Activated CD4-positive, alpha-beta T cell treated with anti-CD3 and anti-CD28 coated beads, Interleukin-2, amount 50 U/mL, for 1 hour (primary cell): Measurements from ENCODE around the gene NUP153.
"Not testable (repeated sequence)": the region's sequence is repeated elsewhere in the genome, so short reads cannot be mapped to it uniquely, and the experiment has no call there.

Experiments
- DNase-seq: peaks from one replicate; pipeline ENCODE4 v3.0.0-alpha.2; 2020

NUP153 gene

GRCh38 chr6:17712576-17712975 lies 5.9 kb upstream of the NUP153 start:
- DNase-seq: no peak

DNA sequence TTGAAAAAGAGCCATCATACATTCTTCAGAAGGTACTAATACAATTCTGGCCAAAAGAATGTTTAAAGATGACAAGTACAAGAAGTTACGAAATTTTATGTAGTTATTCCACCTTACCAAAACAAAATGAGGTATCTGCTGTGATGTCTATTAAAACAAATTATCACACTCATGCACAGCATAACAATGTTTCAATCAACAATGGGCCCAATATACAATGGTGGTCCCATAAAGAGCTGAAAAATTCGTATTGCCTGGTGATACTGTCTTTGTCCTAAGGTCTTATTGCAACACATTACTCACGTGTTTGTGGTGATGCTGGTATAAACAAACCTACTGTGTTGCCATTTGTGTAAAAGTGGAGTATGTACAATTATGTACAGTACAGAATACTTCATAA lies 3.6 kb upstream of the NUP153 start:
- no peak for DNase-seq

DNA sequence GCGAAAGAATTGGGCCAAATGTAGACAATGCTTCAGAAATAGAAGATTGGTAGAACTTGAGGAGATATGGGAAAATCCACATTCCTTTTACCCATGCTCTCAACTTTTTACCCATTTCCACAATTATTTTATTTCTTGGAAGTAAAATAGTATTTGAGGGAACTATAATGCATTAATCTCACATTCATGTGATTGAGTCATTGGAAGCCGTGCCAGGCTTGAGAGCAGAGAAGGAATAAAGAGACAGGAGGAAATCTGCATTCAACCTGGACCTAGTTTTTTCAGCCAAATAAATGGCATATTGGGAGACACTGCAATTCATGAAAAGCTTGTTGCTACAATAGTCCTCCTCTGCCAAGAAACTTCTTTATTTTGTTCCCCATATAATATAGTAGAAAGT lies 2.8 kb upstream of the NUP153 start:
- DNase-seq: no peak

DNA sequence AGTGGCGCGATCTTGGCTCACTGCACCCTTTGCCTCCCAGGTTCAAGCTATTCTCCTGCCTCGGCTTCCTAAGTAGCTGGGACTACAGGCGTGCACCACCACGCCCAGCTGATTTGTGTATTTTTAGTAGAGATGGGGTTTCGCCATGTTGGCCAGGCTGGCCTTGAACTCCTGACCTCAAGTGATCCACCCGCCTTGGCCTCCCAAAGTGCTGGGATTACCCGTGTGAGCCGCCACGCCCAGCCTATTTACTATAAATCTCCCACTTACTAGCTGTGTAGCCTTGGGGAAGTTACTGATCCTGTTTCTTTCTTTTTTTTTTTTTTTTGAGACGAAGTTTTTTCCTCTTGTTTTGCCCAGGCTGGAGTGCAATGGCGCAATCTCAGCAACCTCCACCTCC lies 1.3 kb upstream of the NUP153 start:
- DNase-seq: not testable (repeated sequence)

DNA sequence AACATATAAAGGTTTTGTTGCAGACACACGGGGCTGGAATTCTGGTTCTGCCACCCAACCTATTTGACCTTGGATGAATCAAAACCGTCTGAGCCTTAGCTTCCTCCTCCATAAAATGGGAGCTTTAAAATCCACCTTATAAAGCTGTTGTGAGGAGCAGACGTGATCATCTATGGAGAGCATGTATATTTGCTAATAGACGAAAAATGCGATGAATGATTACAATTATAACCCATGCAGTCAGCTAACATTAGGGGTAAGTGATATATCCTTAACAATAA lies 586 bp upstream of the NUP153 start:
- DNase-seq: no peak

DNA sequence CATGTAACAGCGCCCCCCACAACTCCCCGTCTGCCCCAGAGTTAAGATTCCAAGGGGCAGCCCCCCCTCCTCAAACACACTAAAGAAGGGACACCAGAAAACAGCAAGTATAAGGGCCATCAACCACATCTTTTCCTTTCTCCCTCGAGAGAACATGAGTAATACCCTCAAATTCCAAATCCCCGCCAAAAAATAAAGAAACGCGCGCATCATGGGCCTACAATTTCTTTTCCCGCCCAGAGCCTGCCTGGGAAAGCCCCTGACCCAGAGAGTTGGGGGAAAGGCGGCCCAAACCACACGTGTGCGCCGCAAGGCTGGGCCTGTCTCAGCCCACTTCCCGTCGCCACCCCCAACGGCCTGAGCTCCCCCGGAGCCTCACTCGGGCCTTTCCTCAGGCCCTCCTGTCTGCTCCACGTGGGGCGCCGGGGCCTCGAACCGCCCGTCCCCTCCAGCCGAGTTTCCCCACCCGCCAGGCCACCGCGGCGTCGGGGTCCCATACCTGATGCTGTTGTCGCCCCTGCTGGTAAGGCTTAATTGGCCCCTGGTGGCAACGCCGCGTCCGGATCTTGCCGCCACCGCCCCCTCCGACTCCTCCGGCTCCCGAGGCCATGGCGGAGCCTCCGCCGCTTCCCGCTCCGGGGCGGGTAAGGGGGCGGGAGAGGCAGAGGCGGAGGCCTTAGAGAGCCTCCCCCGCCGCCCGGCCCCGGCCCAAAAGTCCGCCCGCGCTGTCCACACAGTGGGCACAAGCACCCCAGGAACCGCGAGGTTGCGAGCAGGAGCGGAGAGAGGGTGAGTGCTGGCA lies 746 bp downstream of the NUP153 start:
- DNase-seq: peak; percentile 77

DNA sequence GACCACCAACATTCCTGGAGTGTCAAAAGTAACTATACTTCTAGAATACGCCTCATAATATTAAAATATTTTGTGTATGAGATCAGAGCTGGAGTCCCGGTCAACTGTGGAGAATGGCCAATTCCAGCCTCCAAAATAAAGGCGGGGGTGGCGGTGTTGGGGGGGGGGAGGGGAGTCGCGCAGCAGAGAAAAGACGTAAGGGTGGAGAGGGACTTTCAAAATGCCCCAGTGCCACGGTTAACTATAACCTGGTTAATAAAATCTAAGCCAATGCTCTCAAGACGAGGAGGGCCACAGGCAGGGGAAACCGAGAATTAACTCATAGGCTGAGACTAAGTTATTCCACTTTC lies 1.3 kb downstream of the NUP153 start:
- DNase-seq: no peak

GRCh38 chr6:17703256-17703694 lies 3.5 kb downstream of the NUP153 start:
- no peak for DNase-seq

GRCh38 chr6:17700421-17701416 lies 6.0 kb downstream of the NUP153 start:
- no peak for DNase-seq

- DNase-seq: no peak
Observed at GRCh38 chr6:17691925-17692538, 14.7 kb downstream of the NUP153 start.

DNA sequence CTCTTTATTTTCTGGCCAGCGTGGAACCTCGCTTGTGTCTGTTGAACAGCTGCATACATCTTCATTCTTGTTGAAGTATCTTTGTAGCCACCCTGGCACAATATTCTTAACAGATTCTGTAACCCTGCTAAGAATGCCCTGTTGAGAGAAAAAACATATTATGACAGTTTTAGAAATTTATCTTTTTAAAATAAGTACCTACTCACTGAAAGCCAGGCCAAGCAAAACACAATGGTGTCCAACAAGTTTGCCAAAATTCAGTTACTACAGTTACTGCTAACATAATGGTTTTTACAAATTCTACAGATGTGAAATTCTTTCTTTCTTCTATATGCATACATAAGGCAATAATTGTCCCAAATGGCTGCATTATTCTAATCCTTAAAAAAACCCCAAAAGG lies 18.2 kb downstream of the NUP153 start:
- DNase-seq: no peak

- DNase-seq: no peak
Observed at GRCh38 chr6:17687136-17687535, 19.6 kb downstream of the NUP153 start.

DNA sequence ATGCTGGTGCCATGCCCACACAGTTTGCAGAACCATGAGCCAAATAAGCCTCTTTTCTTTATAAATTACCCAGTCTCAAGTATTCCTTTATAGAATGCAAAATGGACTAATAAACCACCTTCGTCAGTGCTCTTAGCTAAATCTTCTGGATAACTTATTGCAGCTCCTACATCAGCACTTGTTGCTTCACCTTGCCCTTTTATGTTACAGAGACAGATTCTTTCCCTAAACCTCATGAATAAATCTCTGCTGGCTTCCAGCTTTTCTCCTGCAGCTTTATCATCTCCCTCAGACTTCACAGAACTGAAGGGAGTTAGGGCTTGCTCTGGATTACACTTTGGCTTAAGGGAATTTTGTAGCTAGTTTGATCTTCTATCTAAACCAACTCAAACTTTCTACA lies 22.6 kb downstream of the NUP153 start:
- no peak for DNase-seq

DNA sequence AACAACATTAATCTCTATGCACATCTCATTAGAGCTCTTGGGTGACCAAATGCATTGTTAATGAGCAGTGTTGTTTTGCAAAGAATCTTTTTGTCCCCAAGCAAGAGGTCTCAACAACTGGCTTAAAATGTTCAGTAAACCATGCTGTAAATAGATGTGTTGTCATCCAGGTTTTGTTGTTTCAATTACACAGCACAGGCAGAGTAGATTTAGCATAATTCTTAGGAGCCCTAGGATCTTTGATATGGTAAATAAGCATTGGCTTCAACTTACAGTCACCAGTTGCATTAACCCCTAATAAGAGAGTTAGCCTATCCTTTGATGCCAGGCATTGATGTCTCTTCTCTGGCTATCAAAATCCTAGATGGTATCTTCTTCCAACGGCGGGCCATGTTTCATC lies 23.3 kb downstream of the NUP153 start:
- no peak for DNase-seq

DNA sequence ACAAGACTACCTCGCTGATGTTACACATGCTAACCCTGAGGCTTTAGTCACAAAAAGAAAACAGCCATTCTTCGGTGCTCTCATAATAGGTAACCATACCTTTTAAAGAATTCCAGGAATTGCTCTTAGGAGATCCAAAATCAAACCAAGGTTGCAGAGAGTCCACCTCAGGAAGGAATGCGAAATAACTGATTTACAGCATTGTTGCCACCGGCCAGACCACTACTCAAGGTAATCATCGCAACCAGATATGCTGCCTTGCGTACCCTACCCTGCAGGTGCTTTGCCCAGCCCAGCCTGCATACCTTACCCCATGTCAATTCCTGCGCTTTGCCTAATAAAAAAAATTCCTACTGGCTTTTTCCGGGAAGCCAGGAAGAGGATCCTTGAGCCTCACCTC lies 27.0 kb downstream of the NUP153 start:
- no peak for DNase-seq

DNA sequence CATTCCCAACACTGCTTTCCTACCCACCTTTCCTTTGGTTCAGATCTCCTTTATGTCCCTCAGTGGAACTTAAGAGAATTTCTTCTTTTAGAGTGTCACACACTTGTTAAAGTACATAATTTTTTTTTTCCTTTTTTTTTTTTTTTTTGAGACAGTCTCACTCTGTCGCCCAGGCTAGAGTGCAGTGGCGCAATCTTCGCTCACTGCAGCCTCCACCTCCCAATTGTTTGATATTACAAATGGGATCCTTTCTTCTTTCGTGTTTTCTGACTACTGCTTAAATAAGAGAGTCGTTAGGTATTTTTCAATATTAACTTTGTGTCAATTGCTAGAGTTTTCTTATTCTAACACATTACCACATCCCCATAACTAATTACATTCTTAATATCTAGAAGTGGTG lies 29.1 kb downstream of the NUP153 start:
- no peak for DNase-seq

- DNase-seq: no peak
Observed at GRCh38 chr6:17673543-17674254, 33.0 kb downstream of the NUP153 start.

DNA sequence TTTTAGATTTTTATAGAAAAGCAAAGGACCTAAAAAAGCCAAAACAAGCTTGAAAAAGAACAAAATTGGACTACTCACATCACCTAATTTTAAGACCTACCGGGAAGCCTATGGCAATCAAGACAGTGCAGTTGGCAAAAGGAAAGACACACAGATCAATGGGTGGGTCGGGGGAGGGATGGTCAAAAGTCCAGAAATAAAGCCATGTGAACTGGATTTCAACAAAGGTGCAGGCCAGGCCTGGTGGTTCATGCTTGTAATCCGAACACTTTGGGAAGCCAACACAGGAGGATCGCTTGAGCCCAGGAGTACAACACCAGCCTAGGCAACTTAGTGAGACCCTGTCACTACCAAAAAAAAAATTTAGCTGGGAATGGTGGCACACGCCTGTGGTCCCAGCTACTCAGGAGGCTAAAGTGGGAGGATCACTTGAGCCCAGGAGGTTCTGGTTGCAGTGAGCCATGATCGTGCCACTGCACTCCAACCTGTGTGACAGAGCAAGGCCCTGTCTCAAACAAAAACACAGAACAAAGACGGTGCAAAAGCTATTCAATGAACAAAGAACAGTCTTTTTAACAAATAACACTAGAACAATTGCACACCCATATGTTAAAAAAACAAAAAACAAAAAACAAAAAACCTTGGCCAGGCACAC lies 34.5 kb downstream of the NUP153 start:
- no peak for DNase-seq

DNA sequence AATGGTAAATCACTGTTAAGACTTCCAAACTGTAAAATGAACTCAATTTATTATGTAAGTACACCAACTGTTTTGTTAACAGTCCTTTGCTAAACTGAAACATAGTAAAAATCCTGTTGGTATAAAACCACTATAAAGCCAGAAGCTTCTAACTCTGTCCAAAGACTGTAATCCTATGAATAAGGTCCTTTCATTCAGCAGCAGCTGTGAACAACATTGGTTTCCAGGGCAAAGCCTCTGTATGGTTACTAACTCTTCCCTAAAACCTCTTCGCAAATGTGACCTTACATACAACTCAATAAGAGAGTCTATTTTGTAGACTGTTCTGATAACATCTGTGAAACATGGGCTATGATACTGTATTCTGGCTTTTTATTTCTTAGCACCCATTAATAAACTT lies 40.1 kb downstream of the NUP153 start:
- DNase-seq: no peak

DNA sequence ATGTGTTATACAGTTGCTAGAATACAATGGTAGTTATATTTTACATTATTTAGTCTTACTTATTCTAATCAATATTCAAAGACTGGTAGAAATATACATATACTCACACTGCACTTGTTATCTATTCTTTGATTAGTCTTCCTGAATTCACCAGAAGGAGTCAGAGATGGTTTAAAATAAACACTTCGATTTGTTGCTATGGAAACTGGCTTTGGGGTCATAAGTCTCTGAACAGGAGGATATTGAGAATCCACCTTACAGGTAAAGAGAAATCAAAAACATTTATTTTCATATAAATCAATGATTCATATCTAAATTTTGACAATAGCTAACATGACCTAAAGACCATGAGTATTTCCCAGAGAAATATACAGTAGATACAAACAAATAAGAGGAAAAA lies 41.6 kb downstream of the NUP153 start:
- DNase-seq: no peak

DNA sequence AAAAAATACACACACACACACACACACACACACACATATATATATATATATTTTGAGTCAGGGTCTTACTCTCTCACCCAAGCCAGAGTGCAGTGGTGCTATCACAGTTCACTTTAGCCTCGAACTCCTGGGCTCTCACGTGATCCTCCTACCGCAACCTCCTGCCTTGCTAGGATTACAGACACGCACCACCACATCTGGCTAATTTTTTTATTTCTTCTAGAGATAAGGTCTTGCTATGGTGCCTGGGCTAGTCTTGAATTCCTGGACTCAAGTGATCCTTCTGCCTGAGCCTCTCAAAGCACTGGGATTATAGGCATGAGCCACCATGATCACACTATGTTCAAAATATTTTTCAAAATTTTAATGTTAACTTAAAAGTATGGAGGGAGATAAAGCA lies 43.5 kb downstream of the NUP153 start:
- no peak for DNase-seq

GRCh38 chr6:17662585-17662984 lies 44.1 kb downstream of the NUP153 start:
- no peak for DNase-seq

- no peak for DNase-seq
Observed at GRCh38 chr6:17656644-17657043, 50.1 kb downstream of the NUP153 start.
